ENCODE measurements around the gene BCL10.

Gene BCL10

GRCh38 chr1:85297855-85298629 lies 21.6 kb upstream of the BCL10 start (continued):
- TF ChIP-seq ZNF280D (tag by site-specific recombination; IDR thresholded peaks at IDR 0.05) (no peak), ZNF626 (tag by site-specific recombination; IDR thresholded peaks at IDR 0.05) (no peak), ZNF146 (tag by site-specific recombination; IDR thresholded peaks at IDR 0.05) (no peak), ZNF391 (tag by site-specific recombination; IDR thresholded peaks at IDR 0.05; ENCODE audit: borderline replicate concordance, low read depth) (peak; percentile 87; the same call in 1 of the 2 replicates), ZNF610 (tag by site-specific recombination; IDR thresholded peaks at IDR 0.05; ENCODE audit: borderline replicate concordance) (peak; percentile 77; the same call in 1 of the 2 replicates), HOXD13 (CRISPR knock-in tag; IDR thresholded peaks at IDR 0.05; ENCODE audit: borderline replicate concordance) (peak; percentile 93), ZNF623 (tag by site-specific recombination; IDR thresholded peaks at IDR 0.05) (no peak; the same call in 1 of the 2 replicates), ZNF175 (tag by site-specific recombination; IDR thresholded peaks at IDR 0.05) (no peak), ZNF837 (tag by site-specific recombination; IDR thresholded peaks at IDR 0.05) (peak; percentile 19; the same call in 1 of the 2 replicates), REST (tag by site-specific recombination; IDR thresholded peaks at IDR 0.05) (peak; percentile 29), HIC1 (tag by site-specific recombination; IDR thresholded peaks at IDR 0.05) (peak; percentile 98), ZNF157 (tag by site-specific recombination; IDR thresholded peaks at IDR 0.05) (no peak), KLF17 (tag by site-specific recombination; IDR thresholded peaks at IDR 0.05) (0 out of 2 replicates have a peak, but pooled peaks have one; percentile 46), ZNF549 (tag by site-specific recombination; IDR thresholded peaks at IDR 0.05) (no peak), ZSCAN23 (tag by site-specific recombination; IDR thresholded peaks at IDR 0.05) (peak; percentile 93), ZNF561 (tag by site-specific recombination; IDR thresholded peaks at IDR 0.05; ENCODE audit: borderline replicate concordance) (peak; percentile 98), WT1 (tag by site-specific recombination; IDR thresholded peaks at IDR 0.05) (peak; percentile 84), ZBTB7A (tag by site-specific recombination; IDR thresholded peaks at IDR 0.05; ENCODE audit: low read depth) (no peak), ZNF571 (tag by site-specific recombination; IDR thresholded peaks at IDR 0.05) (no peak), ZNF654 (tag by site-specific recombination; IDR thresholded peaks at IDR 0.05; ENCODE audit: low read depth) (peak; percentile 15; the same call in 1 of the 2 replicates), OSR2 (tag by site-specific recombination; IDR thresholded peaks at IDR 0.05) (peak; percentile 96), TSHZ1 (tag by site-specific recombination; IDR thresholded peaks at IDR 0.05; ENCODE audit: borderline replicate concordance) (peak; percentile 95)
